H7 (cell line): ENCODE data around the gene BATF. TPM values are rescaled to one million over a fixed set of nuclear protein-coding genes. Genes with fewer than 3 reads are reported as not detected.

Source experiments
- DNase-seq: peaks from one replicate; pipeline ENCODE4 v3.0.0; 2012
- H3K27me3 ChIP-seq: 2 replicates; pipeline ENCODE4 v1.6.0; 2011; ENCODE audit warnings: mild to moderate bottlenecking, low read length; ENCODE audit not compliant: control insufficient read depth, insufficient read depth
- H3K36me3 ChIP-seq: replicated peaks from 2 replicates; pipeline ENCODE4 v1.5.1; 2011; ENCODE audit warnings: low read length; ENCODE audit not compliant: control insufficient read depth, insufficient read depth
- H3K4me3 ChIP-seq: 2 replicates; pipeline ENCODE4 v1.5.1; 2011; ENCODE audit warnings: low read depth, mild to moderate bottlenecking, control low read depth, low read length, moderate library complexity; ENCODE audit not compliant: insufficient read depth
- total RNA-seq: library from RNA; depleted of rRNA; stranded (reverse); fragments of >200 nt; shearing (Covaris generic); gene quantifications from 2 replicates; pipeline ENCODE4 v1.2.3, GENCODE V29; 2014

Gene BATF
- total RNA-seq, 1 experiment from 2014 or later, result not detected

DNA sequence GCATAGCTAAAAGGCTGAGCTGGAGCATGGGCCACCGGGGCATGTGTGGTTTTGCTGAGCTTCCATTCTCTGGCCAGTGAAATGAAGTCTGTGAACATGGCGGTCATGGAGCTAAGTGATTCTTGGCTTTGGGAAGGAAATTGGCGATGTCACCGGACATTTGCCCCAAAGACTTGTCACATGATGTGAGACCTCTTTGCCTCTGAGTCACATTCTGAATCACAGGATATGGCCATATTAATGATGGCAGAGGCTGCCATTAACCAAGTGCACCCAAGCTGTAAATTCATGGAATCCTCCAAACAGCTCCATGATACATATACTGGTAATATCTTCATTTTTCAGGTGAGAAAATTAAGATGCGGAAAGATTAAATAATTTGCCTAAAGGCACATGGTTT lies 27.4 kb upstream of the BATF start:
- DNase-seq, result no peak
- H3K4me3 ChIP-seq, result no peak overlapping the region
- H3K36me3 ChIP-seq, result no peaks in the 10 kb centered on the region
- no peaks in the 10 kb centered on the region for H3K27me3 ChIP-seq

GRCh38 chr14:75495399-75495798 lies 26.9 kb upstream of the BATF start:
- DNase-seq, result no peak
- Histone ChIP-seq H3K4me3 (no peak overlapping the region), H3K36me3 (no peaks in the 10 kb centered on the region), H3K27me3 (no peaks in the 10 kb centered on the region)

GRCh38 chr14:75495882-75496281 lies 26.4 kb upstream of the BATF start:
- no peak overlapping the region for H3K4me3 ChIP-seq
- no peak for DNase-seq
- no peaks in the 10 kb centered on the region for H3K36me3 ChIP-seq
- H3K27me3 ChIP-seq, result no peaks in the 10 kb centered on the region

DNA sequence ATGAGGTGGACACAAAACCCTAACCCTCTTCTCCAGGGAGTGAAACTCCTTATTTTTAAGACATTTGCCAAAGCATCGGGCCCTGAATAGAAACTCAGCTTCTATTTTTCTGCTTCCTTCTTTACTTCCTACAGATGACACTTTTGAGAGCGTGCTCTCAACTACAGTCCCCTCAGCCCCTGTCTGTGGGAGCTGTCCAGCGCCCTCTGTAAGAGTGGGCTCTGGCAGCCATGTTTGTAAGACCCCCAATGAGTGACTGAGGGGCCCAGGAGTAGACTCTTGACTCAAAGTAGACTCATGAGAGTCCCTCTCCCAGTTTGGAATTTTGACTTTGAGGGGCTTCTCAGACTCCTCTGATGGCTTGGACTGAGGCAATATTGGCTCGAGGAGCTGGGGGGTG lies 25.5 kb upstream of the BATF start:
- Histone ChIP-seq H3K27me3 (no peaks in the 10 kb centered on the region), H3K36me3 (no peaks in the 10 kb centered on the region), H3K4me3 (no peak overlapping the region)
- DNase-seq, result no peak

DNA sequence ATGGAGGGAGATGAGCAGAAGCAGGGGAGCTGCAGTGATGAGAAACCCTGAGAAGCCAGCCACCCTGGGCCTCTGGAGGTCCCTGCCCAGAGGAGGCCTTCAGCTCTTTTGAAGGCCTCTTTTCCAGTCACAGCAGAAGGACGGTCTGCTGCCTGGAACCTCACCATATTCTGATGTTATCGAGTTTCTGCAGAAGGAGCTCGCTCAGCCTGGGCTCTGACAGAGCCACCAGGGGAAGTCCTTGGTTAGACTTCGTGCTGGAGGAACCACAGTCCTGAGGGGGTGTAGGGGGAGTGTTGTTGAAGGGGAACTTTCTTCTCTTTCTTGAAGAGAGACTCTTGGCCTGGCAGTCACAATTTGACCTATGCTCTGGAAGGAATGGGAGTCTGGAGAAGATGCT lies 25.1 kb upstream of the BATF start:
- DNase-seq, result no peak
- H3K4me3 ChIP-seq, result no peak overlapping the region
- H3K27me3 ChIP-seq, result no peaks in the 10 kb centered on the region
- H3K36me3 ChIP-seq, result no peaks in the 10 kb centered on the region

- Histone ChIP-seq H3K27me3 (no peaks in the 10 kb centered on the region), H3K4me3 (no peak overlapping the region), H3K36me3 (no peaks in the 10 kb centered on the region)
- no peak for DNase-seq
Observed at GRCh38 chr14:75497701-75498100, 24.6 kb upstream of the BATF start.

DNA sequence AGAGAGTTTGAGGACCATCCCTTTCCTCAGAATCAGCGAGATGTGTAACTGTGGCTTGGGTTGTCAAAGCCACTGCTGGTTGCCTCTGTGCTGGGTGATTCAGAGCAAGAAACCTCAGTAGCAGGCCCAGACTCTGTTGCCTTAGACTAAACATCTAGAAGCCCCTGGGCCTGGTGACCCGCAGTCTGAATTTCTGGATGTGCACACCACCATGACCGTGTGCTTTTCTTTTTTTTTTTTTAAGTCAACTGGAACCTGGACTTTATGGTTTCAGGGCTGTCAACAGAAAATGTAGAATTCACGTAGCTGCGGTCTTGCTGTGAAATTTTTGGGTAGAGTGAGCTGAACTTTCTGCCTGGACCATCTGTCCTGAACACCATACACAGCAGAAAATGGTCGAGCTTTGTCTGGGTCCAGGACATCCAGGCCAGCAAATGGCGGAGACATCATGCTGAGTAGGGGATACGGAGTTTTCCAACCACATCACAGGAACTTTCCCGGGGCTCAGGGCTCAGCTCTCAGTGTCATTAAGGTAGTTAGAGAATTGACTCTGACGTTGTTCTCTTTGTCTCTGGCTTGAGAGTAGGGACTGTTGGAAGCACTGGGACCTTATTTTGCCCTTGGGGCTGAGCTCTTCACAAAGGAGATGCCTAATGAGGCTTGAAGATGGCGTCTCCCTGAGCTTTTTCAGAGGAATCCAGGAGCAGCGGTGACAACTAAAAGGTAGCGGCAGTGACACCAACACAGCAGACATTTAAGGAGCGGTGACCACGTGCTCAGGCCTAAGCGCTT lies 23.0 kb upstream of the BATF start:
- no peak for DNase-seq
- no peaks in the 10 kb centered on the region for H3K36me3 ChIP-seq
- H3K27me3 ChIP-seq, result no peaks in the 10 kb centered on the region
- H3K4me3 ChIP-seq, result no peak overlapping the region

GRCh38 chr14:75501080-75501479 lies 21.2 kb upstream of the BATF start:
- no peaks in the 10 kb centered on the region for H3K36me3 ChIP-seq
- H3K4me3 ChIP-seq, result no peak overlapping the region
- H3K27me3 ChIP-seq, result no peaks in the 10 kb centered on the region
- DNase-seq, result no peak

DNA sequence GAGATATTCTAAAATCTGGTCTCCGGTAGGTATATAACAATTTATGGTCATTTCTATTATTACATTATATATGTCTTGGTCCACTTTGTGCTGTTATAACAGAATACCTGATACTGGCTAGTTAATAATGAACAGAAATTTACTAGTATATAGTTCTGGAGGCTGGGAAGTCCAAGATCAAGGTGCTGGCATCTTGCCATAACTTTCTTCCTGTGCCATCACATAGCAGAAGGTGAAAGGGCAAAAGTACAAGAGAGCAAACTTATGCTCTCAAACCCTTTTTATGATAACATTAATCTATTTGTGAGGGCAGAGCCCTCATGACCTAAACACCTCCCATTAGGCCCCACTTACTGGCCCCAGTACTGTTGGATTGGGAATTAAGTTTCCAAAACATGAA lies 17.9 kb upstream of the BATF start:
- Histone ChIP-seq H3K36me3 (no peaks in the 10 kb centered on the region), H3K27me3 (no peaks in the 10 kb centered on the region), H3K4me3 (no peak overlapping the region)
- no peak for DNase-seq

GRCh38 chr14:75506930-75507329 lies 15.3 kb upstream of the BATF start:
- no peak for DNase-seq
- Histone ChIP-seq H3K27me3 (no peaks in the 10 kb centered on the region), H3K4me3 (no peak overlapping the region)

DNA sequence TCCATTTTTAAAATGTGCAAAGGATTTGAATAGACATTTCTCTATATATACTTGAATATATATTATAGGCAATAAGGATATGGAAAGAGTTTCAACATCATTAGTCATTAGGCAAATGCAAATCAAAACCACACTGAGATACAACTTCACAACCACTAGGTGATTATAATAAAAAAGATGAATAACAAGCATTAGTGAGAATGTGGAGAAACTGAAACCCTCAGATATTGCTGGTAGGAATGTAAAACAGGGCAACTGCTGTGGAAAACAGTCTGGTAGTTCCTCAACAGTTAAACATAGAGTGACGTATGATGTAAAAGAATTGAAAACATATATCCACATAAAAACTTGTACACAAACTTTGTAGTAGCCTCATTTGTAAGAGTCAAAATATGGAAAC lies 11.7 kb upstream of the BATF start:
- no peaks in the 10 kb centered on the region for H3K27me3 ChIP-seq
- no peaks in the 10 kb centered on the region for H3K36me3 ChIP-seq
- DNase-seq, result no peak

More at GRCh38 chr14:75506930-75507329, 15.3 kb upstream of the BATF start:
- H3K36me3 ChIP-seq, result no peaks in the 10 kb centered on the region

GRCh38 chr14:75511201-75511600 lies 11.1 kb upstream of the BATF start:
- no peak for DNase-seq
- no peaks in the 10 kb centered on the region for H3K27me3 ChIP-seq
- H3K4me3 ChIP-seq, result no peak overlapping the region
- H3K36me3 ChIP-seq, result no peaks in the 10 kb centered on the region

More for the DNA sequence above, 11.7 kb upstream of the BATF start:
- H3K4me3 ChIP-seq, result no peak overlapping the region

- H3K36me3 ChIP-seq, result no peaks in the 10 kb centered on the region
- H3K4me3 ChIP-seq, result no peak overlapping the region
- peak; percentile 47 for DNase-seq
- no peaks in the 10 kb centered on the region; the same call in 1 of the 2 replicates for H3K27me3 ChIP-seq
Observed at GRCh38 chr14:75513911-75514672, 8.2 kb upstream of the BATF start.

GRCh38 chr14:75514673-75515628 lies 7.3 kb upstream of the BATF start:
- no peaks in the 10 kb centered on the region; the same call in 1 of the 2 replicates for H3K27me3 ChIP-seq
- peak; percentile 48 for DNase-seq
- no peak overlapping the region for H3K4me3 ChIP-seq
- H3K36me3 ChIP-seq, result no peaks in the 10 kb centered on the region
